Lower lobe of right lung (tissue), 2 donors: ENCODE measurements around the gene MMP17. TPM values are rescaled to one million over a fixed set of nuclear protein-coding genes. Genes with fewer than 3 reads are reported as not detected.

ENCODE experiments used
- ATAC-seq, 2 donors: fragments of 200-7000 bp; cut with Tn5 transposase; one replicate each; pipeline ENCODE4 v1.9.1; 2020 to 2022; ENCODE audit warnings: mild to moderate bottlenecking in 2 of 2, moderate library complexity in 2 of 2
- DNase-seq: peaks from one replicate; pipeline ENCODE4 v3.0.0-alpha.2; 2020
- H3K27ac ChIP-seq: fragments of 200-600 bp; one replicate; pipeline ENCODE4 v1.8.0; 2022
- H3K27me3 ChIP-seq: fragments of 200-600 bp; one replicate; pipeline ENCODE4 v1.8.0; 2022; ENCODE audit warnings: low read depth
- H3K36me3 ChIP-seq: fragments of 200-600 bp; one replicate; pipeline ENCODE4 v1.8.0; 2022; ENCODE audit warnings: mild to moderate bottlenecking
- H3K4me1 ChIP-seq: fragments of 200-600 bp; one replicate; pipeline ENCODE4 v1.8.0; 2022
- H3K4me3 ChIP-seq: fragments of 200-600 bp; one replicate; pipeline ENCODE4 v1.8.0; 2022; ENCODE audit warnings: mild to moderate bottlenecking
- H3K9me3 ChIP-seq: fragments of 200-600 bp; one replicate; pipeline ENCODE4 v1.8.0; 2022
- CTCF ChIP-seq: fragments of 200-600 bp; IDR thresholded peaks from one replicate; pipeline ENCODE4 v1.8.0; 2022; ENCODE audit warnings: antibody characterized with exemption, mild to moderate bottlenecking
- intact Hi-C: fragments of 100-400 bp; cut with DNase I; formaldehyde crosslinking; loops from one replicate; pipeline ENCODE4 v1.11.0; 2022
- total RNA-seq: library from RNA; stranded (reverse); fragmentation: NEBNext Ultra II Directional; extraction: Animal tissue kit (Norgen Biotek cat#: 25700); gene quantifications from one replicate; pipeline ENCODE4 v1.2.1, GENCODE V29; 2021
- donor health status: DM: no; HTN: yes; CAD: no; lungs with severe emphysema.

Gene MMP17
- total RNA-seq, 1 donor from 2014 or later = 2.5 TPM

DNA sequence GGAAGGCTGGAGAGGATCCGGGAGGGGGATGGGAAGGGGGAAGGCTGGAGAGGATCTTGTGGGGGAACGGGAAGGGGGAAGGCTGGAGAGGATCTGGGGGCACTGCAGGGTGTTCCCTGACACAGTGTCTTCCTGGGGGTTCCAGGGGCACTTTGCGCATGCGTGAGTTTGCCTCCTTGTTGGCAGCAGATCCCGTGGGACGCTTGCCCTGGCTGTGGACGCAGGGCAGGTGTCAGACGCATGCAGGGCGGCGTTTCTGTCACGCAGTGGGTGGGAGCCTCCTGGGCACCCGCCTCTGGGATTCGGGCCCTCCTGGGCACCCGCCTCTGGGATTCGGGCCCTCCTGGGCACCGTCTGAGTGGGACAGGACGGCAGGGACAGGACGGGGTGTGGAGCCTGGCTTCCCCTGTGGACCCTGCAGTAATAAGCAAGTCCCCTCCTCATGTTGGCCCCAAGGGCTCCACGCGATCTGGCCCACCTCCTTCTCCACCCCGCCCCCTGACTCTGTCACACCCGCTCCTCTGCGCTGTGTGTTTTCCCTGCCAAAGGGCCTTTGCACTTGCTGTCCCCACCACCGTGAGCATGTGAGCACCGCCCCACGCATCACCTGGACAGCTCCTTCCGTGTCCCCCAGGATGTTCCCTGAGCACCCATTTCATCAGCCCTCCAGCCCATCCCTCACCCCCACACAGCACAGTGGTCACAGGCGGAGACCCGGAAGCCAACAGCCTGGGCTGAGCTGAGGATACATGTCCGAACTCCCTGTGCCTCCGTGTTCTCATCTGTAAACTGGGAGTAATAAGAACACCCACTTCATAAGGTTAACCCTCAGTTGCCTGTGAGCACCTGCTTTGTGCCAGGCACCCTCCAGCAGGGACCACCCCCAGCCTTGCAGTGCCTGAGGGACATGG lies 4.4 kb downstream of the MMP17 start:
- H3K27me3 ChIP-seq = peaks cover 66% of the 10 kb centered on the region
- no peak for TF ChIP-seq CTCF
- intact Hi-C loops = no loop called here

DNA sequence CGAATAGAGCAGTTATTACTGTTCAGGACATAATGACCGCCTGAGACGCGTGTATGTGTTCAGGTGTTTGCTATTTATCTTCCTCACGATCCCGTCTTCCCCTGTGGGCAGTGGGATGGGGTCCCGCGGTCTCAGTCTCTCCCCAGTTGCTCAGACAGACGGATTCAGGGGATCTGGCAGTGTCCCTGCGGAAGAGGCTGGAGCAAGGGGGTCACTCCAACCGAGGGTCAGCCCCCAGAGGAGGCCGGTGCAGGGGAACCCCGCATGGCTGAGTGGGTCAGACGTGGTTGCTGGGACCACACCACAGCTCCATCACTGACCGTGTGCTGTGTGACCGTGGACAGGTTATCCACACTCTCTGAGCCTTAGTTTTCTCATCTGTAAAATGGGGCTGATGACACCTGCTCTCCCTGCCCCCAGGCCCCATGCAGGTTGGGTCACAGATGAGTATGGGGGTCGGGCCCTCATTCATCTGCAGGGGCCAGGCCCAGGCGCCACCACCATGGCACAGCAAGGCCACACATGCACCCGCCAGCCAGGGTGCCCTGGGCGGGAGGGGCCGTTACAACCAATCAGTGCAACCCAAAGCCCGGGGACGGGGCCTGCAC lies 5.2 kb downstream of the MMP17 start:
- H3K36me3 ChIP-seq = no peaks in the 10 kb centered on the region
- TF ChIP-seq CTCF = no peak
- H3K4me1 ChIP-seq = peaks cover 30% of the 10 kb centered on the region
- intact Hi-C loops = no loop called here
- no peak overlapping the region for H3K4me3 ChIP-seq
- H3K27me3 ChIP-seq = peaks cover 61% of the 10 kb centered on the region
- DNase-seq (no peak), ATAC-seq (no peak)
- H3K27ac ChIP-seq = no peak overlapping the region
- H3K9me3 ChIP-seq = no peaks in the 10 kb centered on the region

More for the DNA sequence above, 4.4 kb downstream of the MMP17 start:
- DNase-seq = peak; percentile 51
- H3K4me3 ChIP-seq = peak overlapping the region; percentile 27
- H3K27ac ChIP-seq = peak overlapping the region; percentile 6
- no peaks in the 10 kb centered on the region for H3K9me3 ChIP-seq
- no peak for ATAC-seq
- no peaks in the 10 kb centered on the region for H3K36me3 ChIP-seq
- H3K4me1 ChIP-seq = peaks cover 35% of the 10 kb centered on the region

GRCh38 chr12:131833896-131834641 lies 5.9 kb downstream of the MMP17 start:
- Histone ChIP-seq H3K9me3 (no peaks in the 10 kb centered on the region), H3K27me3 (peaks cover 55% of the 10 kb centered on the region), H3K36me3 (no peaks in the 10 kb centered on the region), H3K4me1 (peaks cover 25% of the 10 kb centered on the region), H3K4me3 (no peak overlapping the region), H3K27ac (no peak overlapping the region)
- ATAC-seq (no peak), DNase-seq (no peak)
- TF ChIP-seq CTCF = peak; percentile 4
- intact Hi-C loops = no loop called here

DNA sequence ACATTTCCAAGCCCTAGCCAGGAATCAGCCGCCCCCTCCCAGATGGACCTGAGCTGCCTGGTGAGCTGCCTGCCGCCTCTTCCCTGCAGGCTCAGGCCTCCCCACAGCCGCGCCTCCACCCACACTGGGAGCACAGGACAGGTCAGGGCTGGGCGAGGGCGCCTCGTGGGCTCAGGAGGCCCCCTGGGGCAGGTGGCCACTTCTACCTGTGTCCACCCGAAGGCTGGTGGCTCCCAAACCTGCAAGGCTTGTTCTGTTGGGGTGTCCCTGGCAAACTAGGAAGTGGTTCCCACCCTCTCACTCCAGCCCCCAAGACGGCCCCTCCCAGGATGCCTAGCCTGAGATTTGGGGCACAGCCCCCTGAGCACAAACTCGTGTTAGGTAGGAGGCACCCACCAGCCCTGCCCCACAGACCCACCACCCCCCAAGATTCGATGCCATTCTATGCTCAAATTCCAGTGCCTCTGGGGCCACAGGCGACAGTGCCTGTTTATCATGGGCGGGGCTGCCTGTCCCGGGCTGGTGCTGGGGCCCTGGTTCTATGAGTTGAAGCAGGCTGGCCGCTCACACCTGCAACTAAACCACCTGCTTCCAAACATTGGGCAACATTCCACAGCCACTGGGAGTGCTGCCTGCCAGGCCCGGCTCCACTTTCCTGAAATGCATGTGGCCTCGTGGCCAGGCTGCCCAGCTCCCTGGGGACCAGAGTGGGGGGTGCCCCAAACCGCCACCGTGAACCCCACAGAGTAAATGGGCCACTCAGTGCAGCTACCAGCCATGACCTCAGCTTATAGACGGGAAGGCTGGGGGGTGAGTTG lies 6.8 kb downstream of the MMP17 start:
- Histone ChIP-seq H3K9me3 (no peaks in the 10 kb centered on the region), H3K27ac (no peak overlapping the region), H3K36me3 (no peaks in the 10 kb centered on the region), H3K4me3 (no peak overlapping the region), H3K27me3 (peaks cover 50% of the 10 kb centered on the region), H3K4me1 (peaks cover 16% of the 10 kb centered on the region)
- intact Hi-C loops = no loop called here
- no peak for TF ChIP-seq CTCF
- ATAC-seq = no peak
- no peak for DNase-seq

GRCh38 chr12:131835616-131836171 lies 7.5 kb downstream of the MMP17 start:
- intact Hi-C loops = no loop called here
- DNase-seq (no peak), ATAC-seq (no peak)
- no peak overlapping the region for H3K4me3 ChIP-seq
- H3K36me3 ChIP-seq = no peaks in the 10 kb centered on the region
- peaks cover 9% of the 10 kb centered on the region for H3K4me1 ChIP-seq
- no peak overlapping the region for H3K27ac ChIP-seq
- no peaks in the 10 kb centered on the region for H3K9me3 ChIP-seq
- TF ChIP-seq CTCF = no peak
- H3K27me3 ChIP-seq = peaks cover 43% of the 10 kb centered on the region
